HFF-Myc (cell line): ENCODE measurements around the gene WWOX.

Experiments
- DNase-seq: peaks from one replicate; pipeline ENCODE4 v3.0.0-alpha.2; 2011; ENCODE audit warnings: low read depth; ENCODE audit errors: extremely low read depth
- H3K4me3 ChIP-seq: replicated peaks from 2 replicates; pipeline ENCODE4 v1.5.1; 2011; ENCODE audit warnings: low read depth, mild to moderate bottlenecking, control low read depth, low read length
- CTCF ChIP-seq: IDR thresholded peaks from 2 replicates; pipeline ENCODE4 v1.5.1; 2012; ENCODE audit warnings: mild to moderate bottlenecking, low read depth, low read length, control low read depth; ENCODE audit errors: missing control alignments

The WWOX gene

GRCh38 chr16:78693496-78693895, 594.0 kb downstream of the WWOX start:
- no peak overlapping the region for H3K4me3 ChIP-seq
- TF ChIP-seq CTCF, result no peak
- DNase-seq, result no peak

- no peak for TF ChIP-seq CTCF
- no peak overlapping the region for H3K4me3 ChIP-seq
- no peak for DNase-seq
Observed at GRCh38 chr16:78694414-78694813, 595.0 kb downstream of the WWOX start.

GRCh38 chr16:78695391-78695790, 595.9 kb downstream of the WWOX start:
- DNase-seq, result no peak
- no peak overlapping the region for H3K4me3 ChIP-seq
- no peak for TF ChIP-seq CTCF

GRCh38 chr16:78696797-78697196, 597.3 kb downstream of the WWOX start:
- DNase-seq, result no peak
- no peak for TF ChIP-seq CTCF
- no peak overlapping the region for H3K4me3 ChIP-seq

GRCh38 chr16:78697426-78697825, 598.0 kb downstream of the WWOX start:
- no peak for DNase-seq
- no peak for TF ChIP-seq CTCF
- H3K4me3 ChIP-seq, result no peak overlapping the region

GRCh38 chr16:78703936-78704335, 604.5 kb downstream of the WWOX start:
- no peak overlapping the region for H3K4me3 ChIP-seq
- TF ChIP-seq CTCF, result no peak
- DNase-seq, result no peak

GRCh38 chr16:78704416-78704815, 605.0 kb downstream of the WWOX start:
- no peak for TF ChIP-seq CTCF
- no peak overlapping the region for H3K4me3 ChIP-seq
- peak; percentile 4 for DNase-seq
